HepG2 (cell line): ENCODE measurements around the gene VPS25. TPM values are rescaled to one million over a fixed set of nuclear protein-coding genes. Genes with fewer than 3 reads are reported as not detected.
A peak's percentile ranks its signal among the peaks of the same experiment; 100 is the strongest.

Source experiments
- AKAP8 ChIP-seq: sonication (generic); formaldehyde crosslinking; IDR thresholded peaks from 2 replicates; pipeline ENCODE4 v1.5.1; 2020; ENCODE audit warnings: mild to moderate bottlenecking, missing genetic modification reagents
- CENPX ChIP-seq: sonication (generic); formaldehyde crosslinking; IDR thresholded peaks from 2 replicates; pipeline ENCODE4 v1.9.0; 2021; ENCODE audit warnings: mild to moderate bottlenecking, missing genetic modification reagents, moderate library complexity
- DNMT1 ChIP-seq: sonication (generic); formaldehyde crosslinking; IDR thresholded peaks from 2 replicates; pipeline ENCODE4 v1.5.1; 2020; ENCODE audit warnings: mild to moderate bottlenecking, missing genetic modification reagents
- EED ChIP-seq: sonication (generic); formaldehyde crosslinking; IDR thresholded peaks from 2 replicates; pipeline ENCODE4 v1.5.0; 2020; ENCODE audit warnings: mild to moderate bottlenecking, missing genetic modification reagents
- KLF16 ChIP-seq, 2 experiments: sonication (generic) in 1 of 2; formaldehyde crosslinking in 1 of 2; IDR thresholded peaks; 2 replicates each; pipeline versions ENCODE4 v1.6.1 to v1.8.0; 2016 to 2023; ENCODE audit warnings: missing genetic modification reagents in 2 of 2, missing compliant biosample characterization in 1 of 2
- NFKBIZ ChIP-seq: IDR thresholded peaks from 2 replicates; pipeline ENCODE4 v1.6.1; 2018; ENCODE audit warnings: missing genetic modification reagents, missing compliant biosample characterization
- NR1H2 ChIP-seq: sonication (generic); formaldehyde crosslinking; IDR thresholded peaks from 2 replicates; pipeline ENCODE4 v1.8.1; 2022; ENCODE audit warnings: low read depth, missing genetic modification reagents, borderline replicate concordance
- RARA ChIP-seq: IDR thresholded peaks from 2 replicates; pipeline ENCODE4 v1.6.1; 2016; ENCODE audit warnings: missing genetic modification reagents, missing compliant biosample characterization
- RELA ChIP-seq: sonication (generic); formaldehyde crosslinking; IDR thresholded peaks from 2 replicates; pipeline ENCODE4 v1.4.0; 2020; ENCODE audit warnings: missing genetic modification reagents
- SRSF4 ChIP-seq: fragments of 200-400 bp; formaldehyde crosslinking; IDR thresholded peaks from one replicate; pipeline ENCODE4 v1.6.1; 2018; ENCODE audit warnings: mild to moderate bottlenecking, low read depth, low read length, moderate library complexity; ENCODE audit not compliant: poor library complexity, severe bottlenecking
- TBP ChIP-seq: sonication (generic); formaldehyde crosslinking; IDR thresholded peaks from 2 replicates; pipeline ENCODE4 v1.5.0; 2020; ENCODE audit warnings: missing genetic modification reagents
- YY1 ChIP-seq: IDR thresholded peaks from 2 replicates; pipeline ENCODE4 v1.6.1; 2011; ENCODE audit warnings: low read length, low read depth, moderate library complexity, mild to moderate bottlenecking; ENCODE audit not compliant: insufficient read depth, insufficient replicate concordance
- ZFP41 ChIP-seq: sonication (generic); formaldehyde crosslinking; IDR thresholded peaks from 2 replicates; pipeline ENCODE4 v1.4.0; 2020; ENCODE audit warnings: mild to moderate bottlenecking, missing genetic modification reagents, borderline replicate concordance
- ZNF253 ChIP-seq: sonication (generic); formaldehyde crosslinking; IDR thresholded peaks from 2 replicates; pipeline ENCODE4 v1.8.0; 2022; ENCODE audit warnings: mild to moderate bottlenecking, missing genetic modification reagents, borderline replicate concordance
- ZNF337 ChIP-seq: sonication (generic); formaldehyde crosslinking; IDR thresholded peaks from 2 replicates; pipeline ENCODE4 v1.5.1; 2020; ENCODE audit warnings: missing genetic modification reagents, low read depth, mild to moderate bottlenecking, borderline replicate concordance
- ZNF354B ChIP-seq: sonication (generic); formaldehyde crosslinking; IDR thresholded peaks from 2 replicates; pipeline ENCODE4 v1.8.0; 2022; ENCODE audit warnings: mild to moderate bottlenecking, missing genetic modification reagents
- ZNF44 ChIP-seq: sonication (generic); formaldehyde crosslinking; IDR thresholded peaks from 2 replicates; pipeline ENCODE4 v1.5.1; 2020; ENCODE audit warnings: mild to moderate bottlenecking, missing genetic modification reagents
- ZNF510 ChIP-seq: sonication (generic); formaldehyde crosslinking; IDR thresholded peaks from 2 replicates; pipeline ENCODE4 v1.4.0; 2020; ENCODE audit warnings: low read depth, mild to moderate bottlenecking, missing genetic modification reagents
- ZNF558 ChIP-seq: sonication (generic); formaldehyde crosslinking; IDR thresholded peaks from 2 replicates; pipeline ENCODE4 v1.9.0; 2022; ENCODE audit warnings: mild to moderate bottlenecking, missing genetic modification reagents, borderline replicate concordance
- ZNF724P ChIP-seq: sonication (generic); formaldehyde crosslinking; IDR thresholded peaks from 2 replicates; pipeline ENCODE4 v1.8.0; 2022; ENCODE audit warnings: missing genetic modification reagents, borderline replicate concordance
- ZNF781 ChIP-seq: sonication (generic); formaldehyde crosslinking; IDR thresholded peaks from 2 replicates; pipeline ENCODE4 v1.5.1; 2020; ENCODE audit warnings: borderline replicate concordance, mild to moderate bottlenecking, missing genetic modification reagents; ENCODE audit errors: not compliant biosample characterization
- ZSCAN12 ChIP-seq: sonication (generic); formaldehyde crosslinking; IDR thresholded peaks from 2 replicates; pipeline ENCODE4 v1.9.0; 2021; ENCODE audit warnings: mild to moderate bottlenecking, missing genetic modification reagents
- polyA plus RNA-seq, 8 experiments: library from polyadenylated mRNA; depleted of rRNA in 3 of 8; stranded (reverse) in 7 of 8; unstranded in 1 of 8; fragments of >200 nt; fragmentation: Illumina TruSeq in 4 of 8; extraction: Trizol in 4 of 8; gene quantifications; 2 replicates each; pipeline versions ENCODE4 v1.2.1 to v1.2.3, GENCODE V29; 2011 to 2016; ENCODE audit warnings: low read depth in 4 of 8, missing spikeins in 1 of 8, mixed read lengths in 1 of 8; ENCODE audit not compliant: insufficient read depth in 1 of 8
- total RNA-seq, 5 experiments: library from RNA; depleted of rRNA; stranded (reverse); fragments of >200 nt; fragmentation: Illumina TruSeq; extraction: Trizol; gene quantifications; 2 replicates each; pipeline ENCODE4 v1.2.3, GENCODE V29; 2016; ENCODE audit warnings: low read depth in 1 of 5
- TF ChIP-seq, protein P1 (sequence below): sonication (generic); formaldehyde crosslinking; IDR thresholded peaks from 2 replicates; pipeline ENCODE4 v1.5.0; 2020; ENCODE audit warnings: missing genetic modification reagents, mild to moderate bottlenecking, borderline replicate concordance
- TF ChIP-seq, protein P2 (sequence below): fragments of 450-650 bp; IDR thresholded peaks from 2 replicates; pipeline ENCODE4 v1.6.1; 2017; ENCODE audit warnings: mild to moderate bottlenecking

Gene VPS25
- total and polyA plus RNA-seq, 2 of the 13 experiments (the other 11 are each of a cell fraction or from before 2014, with no cell fraction given) = 161 to 249 TPM

DNA sequence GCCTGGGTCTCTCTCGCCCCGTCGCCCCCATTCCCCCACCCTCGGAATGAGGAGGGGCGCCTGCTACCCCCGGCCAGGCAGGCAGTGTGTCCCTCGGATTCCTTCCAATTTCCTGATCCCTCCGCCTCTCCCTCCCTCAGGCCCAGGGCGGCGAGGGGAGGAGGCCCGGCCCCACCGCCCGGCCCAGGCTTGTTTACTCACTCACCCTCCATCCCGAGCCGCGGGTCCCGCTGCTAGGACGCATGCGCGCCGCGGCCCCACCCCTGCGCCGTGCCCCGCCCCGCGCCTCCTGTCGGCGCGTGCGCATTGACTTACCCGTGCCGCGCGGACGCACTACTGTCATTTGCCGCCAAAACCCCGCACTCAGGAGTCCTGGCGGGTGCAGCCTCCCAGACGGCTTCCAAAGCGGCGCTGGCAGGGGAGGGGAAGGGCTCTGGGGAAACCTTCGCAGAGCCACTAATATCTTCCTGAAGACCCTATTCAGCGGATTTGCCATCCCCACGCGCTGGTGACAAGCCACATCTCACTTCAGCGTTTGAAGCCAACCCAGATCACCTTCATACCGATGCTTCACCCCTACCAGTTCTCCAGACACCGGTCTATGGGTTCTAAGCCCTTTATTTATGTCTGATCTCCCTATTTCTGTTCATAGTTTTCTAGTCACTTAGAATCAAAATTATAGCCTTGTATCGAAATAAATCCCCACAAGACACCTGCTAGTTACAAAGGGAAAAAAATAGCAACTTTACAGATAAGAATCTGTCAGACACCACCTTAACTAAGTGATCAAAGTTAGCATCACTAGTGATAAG is 28.2 kb upstream of the VPS25 start, which contains the start of gene EZH1 (continued):
- TF ChIP-seq NR1H2 (CRISPR knock-in tag) (peak; percentile 83; the same call in 1 of the 2 replicates), ZNF510 (CRISPR knock-in tag) (peak; percentile 50; the same call in 1 of the 2 replicates), ZNF337 (CRISPR knock-in tag) (0 out of 2 replicates have a peak, but pooled peaks have one; percentile 32), NFKBIZ (CRISPR knock-in tag) (0 out of 2 replicates have a peak, but pooled peaks have one; percentile 44), YY1 (peak; percentile 63), ZNF253 (peak; percentile 71; the same call in 1 of the 2 replicates), TBP (CRISPR knock-in tag) (no peak), ZFP41 (CRISPR knock-in tag) (peak; percentile 97), ZNF558 (CRISPR knock-in tag) (peak; percentile 96; the same call in 1 of the 2 replicates), ZNF724P (peak; percentile 92; the same call in 1 of the 2 replicates), EED (CRISPR knock-in tag) (peak; percentile 95), KLF16 (CRISPR knock-in tag; IDR thresholded peaks at IDR 0.05) (peak in 1 of 2 experiments; percentile 57; a peak in 2 of 4 replicates), ZSCAN12 (CRISPR knock-in tag) (no peak), RELA (CRISPR knock-in tag) (peak; percentile 71; the same call in 1 of the 2 replicates), CENPX (CRISPR knock-in tag) (no peak), DNMT1 (CRISPR knock-in tag) (no peak; the same call in 1 of the 2 replicates), ZNF44 (CRISPR knock-in tag) (0 out of 2 replicates have a peak, but pooled peaks have one; percentile 75), SRSF4 (peak; percentile 54), AKAP8 (CRISPR knock-in tag) (peak; percentile 57; the same call in 1 of the 2 replicates), ZNF354B (CRISPR knock-in tag) (peak; percentile 84; the same call in 1 of the 2 replicates), RARA (CRISPR knock-in tag) (0 out of 2 replicates have a peak, but pooled peaks have one; percentile 35), ZNF781 (CRISPR knock-in tag) (peak; percentile 16)
- TF ChIP-seq, protein P1, sequence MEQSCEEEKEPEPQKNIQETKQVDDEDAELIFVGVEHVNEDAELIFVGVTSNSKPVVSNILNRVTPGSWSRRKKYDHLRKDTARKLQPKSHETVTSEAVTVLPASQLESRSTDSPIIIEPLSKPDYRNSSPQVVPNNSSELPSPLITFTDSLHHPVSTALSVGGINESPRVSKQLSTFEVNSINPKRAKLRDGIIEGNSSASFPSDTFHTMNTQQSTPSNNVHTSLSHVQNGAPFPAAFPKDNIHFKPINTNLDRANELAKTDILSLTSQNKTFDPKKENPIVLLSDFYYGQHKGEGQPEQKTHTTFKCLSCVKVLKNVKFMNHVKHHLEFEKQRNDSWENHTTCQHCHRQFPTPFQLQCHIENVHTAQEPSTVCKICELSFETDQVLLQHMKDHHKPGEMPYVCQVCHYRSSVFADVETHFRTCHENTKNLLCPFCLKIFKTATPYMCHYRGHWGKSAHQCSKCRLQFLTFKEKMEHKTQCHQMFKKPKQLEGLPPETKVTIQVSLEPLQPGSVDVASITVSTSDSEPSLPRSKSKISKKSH (CRISPR knock-in tag) = peak; percentile 97
- TF ChIP-seq, protein P2, sequence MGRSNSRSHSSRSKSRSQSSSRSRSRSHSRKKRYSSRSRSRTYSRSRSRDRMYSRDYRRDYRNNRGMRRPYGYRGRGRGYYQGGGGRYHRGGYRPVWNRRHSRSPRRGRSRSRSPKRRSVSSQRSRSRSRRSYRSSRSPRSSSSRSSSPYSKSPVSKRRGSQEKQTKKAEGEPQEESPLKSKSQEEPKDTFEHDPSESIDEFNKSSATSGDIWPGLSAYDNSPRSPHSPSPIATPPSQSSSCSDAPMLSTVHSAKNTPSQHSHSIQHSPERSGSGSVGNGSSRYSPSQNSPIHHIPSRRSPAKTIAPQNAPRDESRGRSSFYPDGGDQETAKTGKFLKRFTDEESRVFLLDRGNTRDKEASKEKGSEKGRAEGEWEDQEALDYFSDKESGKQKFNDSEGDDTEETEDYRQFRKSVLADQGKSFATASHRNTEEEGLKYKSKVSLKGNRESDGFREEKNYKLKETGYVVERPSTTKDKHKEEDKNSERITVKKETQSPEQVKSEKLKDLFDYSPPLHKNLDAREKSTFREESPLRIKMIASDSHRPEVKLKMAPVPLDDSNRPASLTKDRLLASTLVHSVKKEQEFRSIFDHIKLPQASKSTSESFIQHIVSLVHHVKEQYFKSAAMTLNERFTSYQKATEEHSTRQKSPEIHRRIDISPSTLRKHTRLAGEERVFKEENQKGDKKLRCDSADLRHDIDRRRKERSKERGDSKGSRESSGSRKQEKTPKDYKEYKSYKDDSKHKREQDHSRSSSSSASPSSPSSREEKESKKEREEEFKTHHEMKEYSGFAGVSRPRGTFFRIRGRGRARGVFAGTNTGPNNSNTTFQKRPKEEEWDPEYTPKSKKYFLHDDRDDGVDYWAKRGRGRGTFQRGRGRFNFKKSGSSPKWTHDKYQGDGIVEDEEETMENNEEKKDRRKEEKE = no peak
